MCF 10A (cell line): ENCODE data around the gene TCF12. TPM values are rescaled to one million over a fixed set of nuclear protein-coding genes. Genes with fewer than 3 reads are reported as not detected.

Source experiments
- BruUV-seq: library from RNA; stranded (reverse); fragments of 400-500 nt; replicated peaks from 2 replicates; lab custom pipeline; 2021; lab: Mats Ljungman, UMichigan
- CTCF ChIA-PET: fragments of 300-600 bp; sonication (Branson Sonifier 250); formaldehyde crosslinking; extraction: SDS; loops from one replicate; lab custom pipeline; 2021; ENCODE audit warnings: antibody characterized with exemption, inconsistent platforms; lab: Yijun Ruan, JAX
- POLR2A ChIA-PET: fragments of 300-600, 350-650 bp; sonication (Branson Sonifier 250); formaldehyde crosslinking; extraction: SDS; loops from one replicate; lab custom pipeline; 2020; ENCODE audit warnings: antibody characterized with exemption, inconsistent platforms; lab: Yijun Ruan, JAX
- DNase-seq: peaks from one replicate; pipeline ENCODE4 v3.0.0-alpha.2; 2018; ENCODE audit not compliant: unreplicated experiment
- H3K27ac Mint-ChIP-seq: one replicate; pipeline ENCODE4 v1.8.0; 2022; ENCODE audit warnings: mild to moderate bottlenecking, low read depth, mixed read lengths; ENCODE audit not compliant: unreplicated experiment
- H3K27me3 Mint-ChIP-seq: one replicate; pipeline ENCODE4 v1.8.0; 2022; ENCODE audit warnings: mixed read lengths; ENCODE audit not compliant: insufficient read depth, unreplicated experiment
- H3K36me3 Mint-ChIP-seq: one replicate; pipeline ENCODE4 v1.8.0; 2022; ENCODE audit warnings: mild to moderate bottlenecking, moderate library complexity, mixed read lengths; ENCODE audit not compliant: insufficient read depth, unreplicated experiment
- H3K4me1 Mint-ChIP-seq: one replicate; pipeline ENCODE4 v1.8.0; 2022; ENCODE audit warnings: mixed read lengths; ENCODE audit not compliant: insufficient read depth, unreplicated experiment
- H3K4me3 Mint-ChIP-seq: one replicate; pipeline ENCODE4 v1.8.0; 2022; ENCODE audit warnings: mild to moderate bottlenecking, moderate library complexity, mixed read lengths; ENCODE audit not compliant: unreplicated experiment
- H3K9me3 Mint-ChIP-seq: one replicate; pipeline ENCODE4 v1.8.0; 2022; ENCODE audit warnings: mixed read lengths; ENCODE audit not compliant: unreplicated experiment
- intact Hi-C: fragments of 100-400 bp; cut with micrococcal nuclease; formaldehyde crosslinking; loops from 2 replicates; pipeline ENCODE4 v1.14.1; 2022
- total RNA-seq: library from RNA; stranded (reverse); gene quantifications from 2 replicates; pipeline ENCODE4 v1.2.3, GENCODE V29; 2022
- TF ChIP-seq, protein P1 (sequence below): fragments of 200-600 bp; IDR thresholded peaks from one replicate; pipeline ENCODE4 v1.8.0; 2022; ENCODE audit warnings: antibody characterized with exemption, mild to moderate bottlenecking; ENCODE audit not compliant: unreplicated experiment

The TCF12 gene
- total RNA-seq, 1 experiment from 2014 or later: 140 TPM

DNA sequence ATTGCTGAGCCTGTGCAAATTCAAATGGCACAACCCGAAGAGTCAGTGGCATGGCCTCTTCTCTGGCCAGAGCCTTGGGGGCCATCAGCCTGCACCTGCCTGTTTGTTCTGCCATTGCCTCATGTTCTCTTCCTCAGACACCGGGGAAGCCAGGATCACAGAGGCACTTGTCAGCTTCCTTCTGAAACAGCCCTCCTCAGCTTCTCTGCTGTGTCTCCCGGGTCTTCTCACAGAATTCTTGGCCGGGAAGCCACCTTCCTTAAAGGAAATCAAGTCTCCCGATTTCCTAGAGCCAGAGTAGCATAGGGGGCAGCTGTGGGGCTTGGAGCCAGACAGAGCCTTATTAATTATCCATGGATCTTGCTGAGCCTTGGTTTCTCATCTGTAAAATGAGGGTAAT lies 410.5 kb downstream of the TCF12 start:
- peaks cover 1% of the 10 kb centered on the region for H3K4me1 Mint-ChIP-seq
- peaks cover 24% of the 10 kb centered on the region for H3K27me3 Mint-ChIP-seq
- BruUV-seq: no TSS peak
- intact Hi-C loops: no loop called here
- H3K9me3 Mint-ChIP-seq: no peaks in the 10 kb centered on the region
- no peaks in the 10 kb centered on the region for H3K36me3 Mint-ChIP-seq
- TF ChIP-seq, protein P1, sequence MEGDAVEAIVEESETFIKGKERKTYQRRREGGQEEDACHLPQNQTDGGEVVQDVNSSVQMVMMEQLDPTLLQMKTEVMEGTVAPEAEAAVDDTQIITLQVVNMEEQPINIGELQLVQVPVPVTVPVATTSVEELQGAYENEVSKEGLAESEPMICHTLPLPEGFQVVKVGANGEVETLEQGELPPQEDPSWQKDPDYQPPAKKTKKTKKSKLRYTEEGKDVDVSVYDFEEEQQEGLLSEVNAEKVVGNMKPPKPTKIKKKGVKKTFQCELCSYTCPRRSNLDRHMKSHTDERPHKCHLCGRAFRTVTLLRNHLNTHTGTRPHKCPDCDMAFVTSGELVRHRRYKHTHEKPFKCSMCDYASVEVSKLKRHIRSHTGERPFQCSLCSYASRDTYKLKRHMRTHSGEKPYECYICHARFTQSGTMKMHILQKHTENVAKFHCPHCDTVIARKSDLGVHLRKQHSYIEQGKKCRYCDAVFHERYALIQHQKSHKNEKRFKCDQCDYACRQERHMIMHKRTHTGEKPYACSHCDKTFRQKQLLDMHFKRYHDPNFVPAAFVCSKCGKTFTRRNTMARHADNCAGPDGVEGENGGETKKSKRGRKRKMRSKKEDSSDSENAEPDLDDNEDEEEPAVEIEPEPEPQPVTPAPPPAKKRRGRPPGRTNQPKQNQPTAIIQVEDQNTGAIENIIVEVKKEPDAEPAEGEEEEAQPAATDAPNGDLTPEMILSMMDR: no peak
- ChIA-PET POLR2A (no interaction called here), CTCF (interaction anchor here (0.6 to 3.9 kb wide), 4 partner anchors 11 to 213 kb away, joined by 3 to 30 read pairs (median 6); no protein-coding TSS in a partner anchor)
- no peak for DNase-seq
- no peak overlapping the region for H3K27ac Mint-ChIP-seq
- no peak overlapping the region for H3K4me3 Mint-ChIP-seq

DNA sequence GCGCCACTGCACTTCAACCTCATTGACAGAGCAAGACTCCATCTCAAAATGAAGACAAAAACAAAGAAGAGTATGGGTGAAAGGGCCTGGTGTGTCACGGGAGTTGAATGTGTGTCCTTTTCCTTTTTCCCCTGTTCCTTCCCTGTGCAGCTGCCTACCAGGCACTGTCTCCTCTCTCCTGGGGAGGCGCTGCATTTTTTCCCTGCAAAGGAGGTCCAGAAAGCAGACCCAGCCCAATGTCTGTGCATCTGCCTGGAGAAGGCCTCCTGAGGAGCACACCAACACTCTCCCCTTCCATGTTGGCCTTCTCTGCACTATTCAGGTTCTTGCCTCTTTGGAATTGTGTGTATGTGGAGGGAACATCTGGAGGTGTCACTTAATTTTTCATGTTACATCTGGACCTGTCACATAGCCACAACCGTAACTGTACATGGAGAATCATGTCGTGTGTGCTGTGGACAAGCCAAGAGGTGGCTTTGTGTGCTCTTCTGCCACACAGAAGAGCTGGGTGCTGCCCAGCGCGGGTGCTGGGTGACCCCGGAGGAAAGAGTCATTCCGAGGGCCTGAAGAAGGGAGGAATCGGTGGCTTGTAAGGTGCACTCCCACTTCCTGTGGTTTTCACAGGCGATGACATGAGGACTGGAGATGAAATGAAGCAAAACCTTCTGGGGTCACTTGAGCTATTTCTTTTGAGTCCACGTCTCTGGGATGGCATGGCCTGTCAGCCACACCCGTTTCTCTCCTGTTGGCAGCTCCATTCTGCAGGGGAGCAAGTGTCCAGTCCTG lies 411.3 kb downstream of the TCF12 start:
- ChIA-PET POLR2A (no interaction called here), CTCF (interaction anchor here (0.5 to 3.9 kb wide), 3 partner anchors 10 to 232 kb away, joined by 5 to 30 read pairs (median 9); no protein-coding TSS in a partner anchor)
- H3K9me3 Mint-ChIP-seq: no peaks in the 10 kb centered on the region
- peaks cover 7% of the 10 kb centered on the region for H3K4me1 Mint-ChIP-seq
- intact Hi-C loops: loop anchor here (10.0 kb wide), 1 partner anchor 835 kb away; no protein-coding TSS in a partner anchor
- BruUV-seq: no TSS peak
- no peaks in the 10 kb centered on the region for H3K36me3 Mint-ChIP-seq
- no peak overlapping the region for H3K4me3 Mint-ChIP-seq
- peaks cover 24% of the 10 kb centered on the region for H3K27me3 Mint-ChIP-seq
- H3K27ac Mint-ChIP-seq: no peak overlapping the region
- TF ChIP-seq, protein P1: no peak
- no peak for DNase-seq

DNA sequence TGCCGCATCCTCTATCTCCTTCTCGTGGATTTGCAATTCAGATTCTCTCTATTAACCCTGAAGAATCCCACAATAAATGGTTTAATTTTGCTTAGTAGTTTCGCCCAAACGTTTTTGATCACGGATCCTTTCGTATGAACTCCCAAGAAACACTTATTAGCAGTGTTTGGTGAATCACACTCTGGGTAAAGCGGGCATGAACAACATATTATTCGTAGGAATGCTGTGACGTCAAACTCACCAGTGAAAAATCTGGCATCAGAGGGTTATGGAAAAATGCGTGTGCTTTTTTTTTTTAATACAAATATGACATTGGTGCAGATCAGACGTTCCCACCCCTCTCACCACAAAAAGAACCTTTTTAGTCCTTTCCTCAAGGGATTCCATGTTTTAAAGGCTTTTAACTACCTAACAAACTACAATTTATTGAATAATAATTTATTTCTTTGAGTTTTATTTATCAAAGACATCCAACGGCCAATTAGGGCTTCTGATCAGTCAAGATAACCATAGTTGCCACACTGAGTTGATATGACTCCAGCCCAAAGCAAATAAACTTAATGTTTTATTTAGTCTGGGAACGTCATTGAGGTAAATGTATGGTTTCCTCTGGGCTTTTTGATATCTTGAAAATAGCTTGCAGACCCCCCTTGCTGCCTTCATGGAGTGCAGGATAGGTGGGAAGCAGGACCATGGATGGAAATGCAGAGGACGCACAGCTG lies 412.3 kb downstream of the TCF12 start:
- BruUV-seq: no TSS peak
- intact Hi-C loops: loop anchor here (10.0 kb wide), 1 partner anchor 836 kb away; no protein-coding TSS in a partner anchor
- Mint-ChIP-seq H3K9me3 (no peaks in the 10 kb centered on the region), H3K4me1 (peaks cover 7% of the 10 kb centered on the region), H3K4me3 (no peak overlapping the region), H3K36me3 (no peaks in the 10 kb centered on the region), H3K27ac (no peak overlapping the region), H3K27me3 (peaks cover 24% of the 10 kb centered on the region)
- DNase-seq: no peak
- TF ChIP-seq, protein P1: no peak
- ChIA-PET CTCF (interaction anchor here (0.5 to 3.9 kb wide), 3 partner anchors 9 to 231 kb away, joined by 5 to 30 read pairs (median 9); no protein-coding TSS in a partner anchor), POLR2A (no interaction called here)

DNA sequence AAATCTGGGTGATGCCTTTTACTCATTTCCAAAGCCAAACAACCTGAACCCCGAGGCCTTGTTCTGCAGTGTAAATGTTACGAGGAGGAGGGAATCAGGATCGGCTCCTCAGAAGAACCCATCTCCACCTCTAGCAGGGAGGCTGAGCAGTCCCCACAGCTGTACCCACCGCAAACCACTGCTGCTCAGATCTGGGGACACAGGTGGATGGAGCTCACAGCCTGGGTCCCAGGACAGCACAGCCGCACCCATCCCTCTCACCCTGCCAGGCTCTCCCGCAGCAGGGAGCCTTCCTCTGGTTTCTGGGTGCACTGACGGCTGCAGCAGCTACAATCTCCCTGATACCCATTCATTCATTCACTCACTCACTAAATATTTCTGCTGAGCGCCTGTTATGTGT lies 413.9 kb downstream of the TCF12 start:
- H3K36me3 Mint-ChIP-seq: no peaks in the 10 kb centered on the region
- intact Hi-C loops: loop anchor here (10.0 kb wide), 1 partner anchor 838 kb away; no protein-coding TSS in a partner anchor
- no peaks in the 10 kb centered on the region for H3K9me3 Mint-ChIP-seq
- H3K4me1 Mint-ChIP-seq: peaks cover 7% of the 10 kb centered on the region
- no peak overlapping the region for H3K4me3 Mint-ChIP-seq
- no peak for DNase-seq
- BruUV-seq: no TSS peak
- TF ChIP-seq, protein P1: no peak
- CTCF ChIA-PET: interaction anchor here (1.0 to 1.1 kb wide), 3 partner anchors 8 to 195 kb away, joined by 3 to 8 read pairs (median 3); no protein-coding TSS in a partner anchor
- POLR2A ChIA-PET: interaction anchor here (0.6 kb wide), 1 partner anchor 66 kb away, joined by 3 read pairs; no protein-coding TSS in a partner anchor
- H3K27me3 Mint-ChIP-seq: peaks cover 24% of the 10 kb centered on the region
- no peak overlapping the region for H3K27ac Mint-ChIP-seq
